ENCODE measurements around the gene SGSM2.

SGSM2 gene, protein sequence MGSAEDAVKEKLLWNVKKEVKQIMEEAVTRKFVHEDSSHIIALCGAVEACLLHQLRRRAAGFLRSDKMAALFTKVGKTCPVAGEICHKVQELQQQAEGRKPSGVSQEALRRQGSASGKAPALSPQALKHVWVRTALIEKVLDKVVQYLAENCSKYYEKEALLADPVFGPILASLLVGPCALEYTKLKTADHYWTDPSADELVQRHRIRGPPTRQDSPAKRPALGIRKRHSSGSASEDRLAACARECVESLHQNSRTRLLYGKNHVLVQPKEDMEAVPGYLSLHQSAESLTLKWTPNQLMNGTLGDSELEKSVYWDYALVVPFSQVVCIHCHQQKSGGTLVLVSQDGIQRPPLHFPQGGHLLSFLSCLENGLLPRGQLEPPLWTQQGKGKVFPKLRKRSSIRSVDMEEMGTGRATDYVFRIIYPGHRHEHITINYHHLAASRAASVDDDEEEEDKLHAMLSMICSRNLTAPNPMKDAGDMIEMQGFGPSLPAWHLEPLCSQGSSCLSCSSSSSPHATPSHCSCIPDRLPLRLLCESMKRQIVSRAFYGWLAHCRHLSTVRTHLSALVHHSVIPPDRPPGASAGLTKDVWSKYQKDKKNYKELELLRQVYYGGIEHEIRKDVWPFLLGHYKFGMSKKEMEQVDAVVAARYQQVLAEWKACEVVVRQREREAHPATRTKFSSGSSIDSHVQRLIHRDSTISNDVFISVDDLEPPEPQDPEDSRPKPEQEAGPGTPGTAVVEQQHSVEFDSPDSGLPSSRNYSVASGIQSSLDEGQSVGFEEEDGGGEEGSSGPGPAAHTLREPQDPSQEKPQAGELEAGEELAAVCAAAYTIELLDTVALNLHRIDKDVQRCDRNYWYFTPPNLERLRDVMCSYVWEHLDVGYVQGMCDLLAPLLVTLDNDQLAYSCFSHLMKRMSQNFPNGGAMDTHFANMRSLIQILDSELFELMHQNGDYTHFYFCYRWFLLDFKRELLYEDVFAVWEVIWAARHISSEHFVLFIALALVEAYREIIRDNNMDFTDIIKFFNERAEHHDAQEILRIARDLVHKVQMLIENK

DNA sequence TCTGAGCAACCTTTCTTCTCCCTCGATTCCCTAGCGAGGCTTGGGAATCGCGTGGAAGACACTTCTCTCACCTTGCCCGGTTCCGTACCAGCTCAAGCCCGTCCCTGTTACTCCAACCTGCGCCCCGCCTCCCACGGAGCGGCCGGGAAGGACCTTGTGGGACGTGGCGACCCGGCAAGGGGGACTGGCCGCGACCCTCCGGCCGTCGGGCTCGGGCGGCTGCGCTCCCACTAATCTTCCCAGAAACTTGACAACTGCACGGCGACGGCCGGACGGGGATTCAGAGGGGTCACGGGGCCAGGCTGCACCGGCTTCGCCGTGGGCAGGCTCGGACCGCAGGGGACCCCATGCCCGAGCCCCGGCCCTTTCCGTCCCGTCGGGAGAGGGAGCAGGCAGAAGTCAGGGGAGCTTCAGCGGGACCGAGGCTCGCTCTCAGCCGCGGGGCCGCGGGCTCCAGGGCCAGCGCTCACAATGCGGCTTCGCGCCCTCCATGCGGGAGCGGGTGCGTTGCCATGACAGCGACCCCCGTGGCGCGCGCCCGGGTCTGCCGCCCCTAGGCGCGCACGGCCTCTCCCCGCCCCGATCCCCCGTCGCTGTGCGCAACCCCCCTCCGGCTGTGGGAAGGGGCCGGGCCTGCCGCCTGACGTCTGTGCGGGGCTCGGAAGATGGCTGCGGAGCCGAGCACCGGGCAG lies at the start of gene SGSM2:
SGSM2 (plus strand) TSS at position 650 of the 692 bp plus-strand sequence. CDS start 188 bp downstream, outside the sequence.
- in situ Hi-C loops (cut with MboI; ENCODE audit: low pct_unique_long_range_greater_than_20kb, low sequenced_read_pairs, unreplicated experiment) = no loop called here
- DNase-seq (ENCODE audit: low spot score) = peak; percentile 95
- TF ChIP-seq, protein P1, sequence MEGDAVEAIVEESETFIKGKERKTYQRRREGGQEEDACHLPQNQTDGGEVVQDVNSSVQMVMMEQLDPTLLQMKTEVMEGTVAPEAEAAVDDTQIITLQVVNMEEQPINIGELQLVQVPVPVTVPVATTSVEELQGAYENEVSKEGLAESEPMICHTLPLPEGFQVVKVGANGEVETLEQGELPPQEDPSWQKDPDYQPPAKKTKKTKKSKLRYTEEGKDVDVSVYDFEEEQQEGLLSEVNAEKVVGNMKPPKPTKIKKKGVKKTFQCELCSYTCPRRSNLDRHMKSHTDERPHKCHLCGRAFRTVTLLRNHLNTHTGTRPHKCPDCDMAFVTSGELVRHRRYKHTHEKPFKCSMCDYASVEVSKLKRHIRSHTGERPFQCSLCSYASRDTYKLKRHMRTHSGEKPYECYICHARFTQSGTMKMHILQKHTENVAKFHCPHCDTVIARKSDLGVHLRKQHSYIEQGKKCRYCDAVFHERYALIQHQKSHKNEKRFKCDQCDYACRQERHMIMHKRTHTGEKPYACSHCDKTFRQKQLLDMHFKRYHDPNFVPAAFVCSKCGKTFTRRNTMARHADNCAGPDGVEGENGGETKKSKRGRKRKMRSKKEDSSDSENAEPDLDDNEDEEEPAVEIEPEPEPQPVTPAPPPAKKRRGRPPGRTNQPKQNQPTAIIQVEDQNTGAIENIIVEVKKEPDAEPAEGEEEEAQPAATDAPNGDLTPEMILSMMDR (IDR thresholded peaks at IDR 0.05; ENCODE audit: extremely low read depth, insufficient read depth, missing control alignments) = no peak

DNA sequence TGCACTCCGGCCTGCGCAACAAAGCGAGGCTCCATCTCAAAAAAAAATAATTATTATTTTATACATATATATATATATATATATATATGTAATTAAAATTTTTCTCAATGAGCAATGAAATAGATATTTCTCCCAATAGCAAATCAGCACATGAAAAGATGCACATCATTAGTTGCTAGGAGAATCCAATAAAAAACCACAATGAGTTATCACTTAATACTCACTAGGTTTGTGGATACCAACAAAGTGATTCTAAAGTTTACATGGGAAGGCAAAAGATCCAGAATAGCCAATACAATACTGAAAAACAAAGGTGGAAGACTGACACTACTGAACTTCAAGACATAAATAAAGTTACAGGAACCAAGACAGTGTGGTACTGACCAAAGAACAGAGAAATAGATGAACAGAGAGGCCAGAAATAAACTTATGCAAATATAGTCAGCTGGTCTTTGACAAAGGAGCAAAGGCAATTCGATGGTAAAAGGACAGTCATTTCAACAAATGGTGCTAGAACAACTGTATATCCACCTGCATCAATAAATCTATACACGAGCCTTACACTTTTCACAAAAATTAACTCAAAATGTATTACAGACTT lies 47.3 kb upstream of the SGSM2 start:
- TF ChIP-seq, protein P1 (IDR thresholded peaks at IDR 0.05; ENCODE audit: extremely low read depth, insufficient read depth, missing control alignments) = no peak
- in situ Hi-C loops (cut with MboI; ENCODE audit: low pct_unique_long_range_greater_than_20kb, low sequenced_read_pairs, unreplicated experiment) = no loop called here
- DNase-seq (ENCODE audit: low spot score) = no peak

DNA sequence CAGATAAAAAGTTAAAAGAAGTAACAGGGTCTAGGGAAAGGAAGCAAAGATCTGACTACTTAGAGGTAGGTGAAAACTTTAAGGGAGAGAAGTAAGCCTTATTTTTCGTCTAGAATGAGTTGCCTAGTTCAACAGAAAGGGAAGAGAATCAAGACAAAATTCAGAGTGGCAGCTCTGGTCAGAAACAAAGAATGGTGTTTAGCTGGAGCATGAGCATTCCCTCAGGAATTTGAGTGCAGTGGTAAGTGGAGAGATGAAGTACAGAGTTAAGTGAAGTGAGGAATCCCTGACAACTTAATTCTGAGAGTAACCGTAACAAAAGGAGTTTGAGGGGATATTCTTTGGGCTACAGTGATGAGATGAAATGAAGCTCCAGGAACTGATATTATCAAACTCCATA lies 45.2 kb upstream of the SGSM2 start:
- in situ Hi-C loops (cut with MboI; ENCODE audit: low pct_unique_long_range_greater_than_20kb, low sequenced_read_pairs, unreplicated experiment) = no loop called here
- TF ChIP-seq, protein P1 (IDR thresholded peaks at IDR 0.05; ENCODE audit: extremely low read depth, insufficient read depth, missing control alignments) = no peak
- DNase-seq (ENCODE audit: low spot score) = no peak

DNA sequence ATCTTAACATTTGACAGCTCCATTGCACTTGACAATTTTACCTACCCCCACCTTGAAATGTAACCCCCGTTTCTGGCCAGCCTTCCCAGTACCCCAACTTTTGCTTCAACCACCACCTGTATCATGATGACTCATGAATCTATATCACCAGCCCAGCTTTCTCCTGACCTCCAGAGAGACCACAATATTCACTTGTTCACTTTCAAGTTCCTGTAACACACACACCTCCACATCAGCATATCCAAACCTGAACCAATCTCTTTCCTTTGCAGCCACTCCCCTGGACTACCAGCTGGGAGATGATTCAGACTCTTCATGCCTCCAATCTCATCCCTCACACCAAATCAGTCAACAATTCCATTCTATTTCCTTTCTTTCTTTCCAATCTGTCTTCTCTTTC lies 41.7 kb upstream of the SGSM2 start:
- in situ Hi-C loops (cut with MboI; ENCODE audit: low pct_unique_long_range_greater_than_20kb, low sequenced_read_pairs, unreplicated experiment) = no loop called here
- TF ChIP-seq, protein P1 (IDR thresholded peaks at IDR 0.05; ENCODE audit: extremely low read depth, insufficient read depth, missing control alignments) = no peak
- no peak for DNase-seq (ENCODE audit: low spot score)

DNA sequence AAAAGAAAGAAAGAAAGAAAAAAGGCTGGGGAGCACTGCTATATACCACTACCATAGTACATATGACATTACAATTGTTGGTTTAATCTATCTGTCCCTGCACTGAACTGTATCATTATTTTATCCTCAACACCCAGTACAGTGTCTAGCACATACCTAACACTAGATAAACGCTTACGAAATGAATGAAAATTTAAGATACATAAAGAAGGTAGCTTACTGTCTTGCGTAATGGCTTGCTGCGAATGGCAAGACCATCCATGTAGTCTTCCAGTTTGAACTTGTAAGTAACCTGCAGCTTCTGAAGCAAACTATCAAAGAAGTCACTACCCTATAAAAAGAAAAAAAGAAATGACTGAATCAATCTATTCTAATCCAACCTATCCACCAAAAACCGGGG lies 40.3 kb upstream of the SGSM2 start:
- DNase-seq (ENCODE audit: low spot score) = no peak
- in situ Hi-C loops (cut with MboI; ENCODE audit: low pct_unique_long_range_greater_than_20kb, low sequenced_read_pairs, unreplicated experiment) = no loop called here
- TF ChIP-seq, protein P1 (IDR thresholded peaks at IDR 0.05; ENCODE audit: extremely low read depth, insufficient read depth, missing control alignments) = no peak

Data from GM13977 (cell line).